ENCODE measurements around the gene DENND1A.

Gene DENND1A

GRCh38 chr9:123812984-123813383, 116.9 kb downstream of the DENND1A start:
- no peak for DNase-seq

DNA sequence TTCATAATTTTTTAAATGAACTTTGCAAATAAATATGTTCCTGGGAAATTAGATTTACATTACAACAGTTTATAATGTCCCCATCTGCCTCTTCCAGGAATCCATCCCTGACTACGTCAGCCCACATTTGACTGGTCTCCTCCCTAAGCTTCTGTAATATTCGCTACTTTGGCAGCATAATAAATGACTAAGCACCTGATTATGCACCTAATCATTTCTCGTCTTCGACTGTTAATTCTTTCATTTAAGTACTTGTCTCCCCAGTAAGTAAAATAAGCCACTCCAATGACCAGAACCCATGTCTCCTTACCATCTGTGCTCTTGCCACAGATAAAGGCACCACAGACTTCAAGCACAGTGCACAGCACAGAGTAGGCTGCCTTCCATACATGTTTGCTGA, 122.7 kb downstream of the DENND1A start:
- DNase-seq = no peak

DNA sequence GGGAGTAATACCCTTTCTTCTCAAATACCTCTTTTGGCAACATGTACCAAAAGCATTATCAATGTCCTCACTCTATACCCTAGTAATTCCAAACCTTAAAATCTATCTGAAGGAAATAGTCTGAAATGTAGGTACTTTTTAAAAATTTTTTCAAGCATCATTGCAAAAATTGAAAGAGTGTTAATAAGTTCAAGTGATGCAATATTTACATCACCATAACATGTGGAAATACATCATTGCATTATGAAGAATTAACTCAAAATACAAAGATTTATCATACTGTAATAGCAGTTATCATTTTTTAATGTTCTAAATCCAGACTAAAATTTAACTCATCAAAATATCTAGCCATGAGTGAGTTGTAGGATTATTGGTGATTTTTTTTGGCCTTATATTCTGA, 123.1 kb downstream of the DENND1A start:
- DNase-seq = no peak

- DNase-seq = no peak
Measured at GRCh38 chr9:123798195-123798594, 131.7 kb downstream of the DENND1A start.

GRCh38 chr9:123796618-123797484, 133.1 kb downstream of the DENND1A start:
- DNase-seq = no peak

- DNase-seq = no peak
Measured at GRCh38 chr9:123796094-123796493, 133.8 kb downstream of the DENND1A start.

- no peak for DNase-seq
Measured at GRCh38 chr9:123795336-123795735, 134.6 kb downstream of the DENND1A start.

DNA sequence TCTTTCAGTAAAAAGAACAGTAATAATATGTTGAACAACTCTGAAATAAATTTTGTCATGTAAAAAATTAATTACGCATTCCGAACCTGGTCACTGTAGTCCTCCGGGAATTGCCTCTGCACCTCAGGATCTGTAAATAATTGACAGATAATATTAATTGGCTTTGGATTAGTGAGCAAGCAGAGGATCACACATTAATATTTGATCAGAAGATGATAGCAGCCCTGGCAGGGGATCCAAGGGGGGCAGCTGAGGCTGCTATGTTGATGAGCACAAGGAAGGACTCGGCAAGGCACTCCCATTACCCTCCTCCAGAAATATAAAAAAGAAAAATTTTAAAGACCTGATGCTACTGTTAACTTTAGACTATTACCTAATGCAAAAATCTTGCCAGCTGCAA, 137.4 kb downstream of the DENND1A start:
- no peak for DNase-seq

GRCh38 chr9:123789554-123790292, 140.2 kb downstream of the DENND1A start:
- DNase-seq = no peak

DNA sequence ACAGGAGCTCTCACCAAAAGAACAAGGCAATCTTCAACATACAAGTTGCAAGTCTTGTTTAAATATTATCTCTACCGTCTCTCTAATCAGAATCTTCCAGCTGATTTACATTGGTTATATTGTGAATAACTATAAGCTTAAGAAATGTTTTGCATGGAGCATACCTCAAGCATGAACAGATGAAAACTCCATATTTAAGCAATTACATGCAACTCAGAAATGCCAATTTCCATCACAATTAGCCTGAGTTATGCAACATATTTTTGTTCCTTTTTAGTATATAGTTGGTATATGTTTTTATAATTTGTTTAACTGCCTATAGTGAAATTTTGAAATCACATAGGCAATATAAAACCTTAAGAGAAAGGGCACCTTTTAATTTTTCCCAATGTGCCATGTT, 142.5 kb downstream of the DENND1A start:
- no peak for DNase-seq

DNA sequence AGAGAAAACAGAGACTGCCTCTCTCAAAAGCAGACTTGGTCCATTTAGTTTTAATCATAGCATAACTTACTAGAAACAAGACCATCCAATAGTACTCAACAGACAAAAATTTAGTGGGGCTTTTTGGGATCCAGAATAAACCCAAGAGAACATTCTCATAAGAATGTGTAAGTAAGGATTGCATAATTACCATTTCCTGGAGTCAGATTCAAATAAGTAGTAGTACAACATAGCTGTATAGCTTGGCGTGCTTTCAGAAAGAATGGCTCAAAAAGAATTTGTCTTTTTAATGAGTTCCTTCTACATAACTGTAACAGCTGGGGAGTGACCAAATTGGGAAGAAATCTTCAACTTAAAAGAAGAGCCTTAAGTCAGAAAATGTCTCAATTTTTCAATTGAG, 145.4 kb downstream of the DENND1A start:
- DNase-seq = no peak

- no peak for DNase-seq
Measured at GRCh38 chr9:123778232-123778902, 151.6 kb downstream of the DENND1A start.

GRCh38 chr9:123776708-123777537, 153.0 kb downstream of the DENND1A start:
- DNase-seq = no peak

GRCh38 chr9:123775289-123776284, 154.3 kb downstream of the DENND1A start:
- no peak for DNase-seq

DNA sequence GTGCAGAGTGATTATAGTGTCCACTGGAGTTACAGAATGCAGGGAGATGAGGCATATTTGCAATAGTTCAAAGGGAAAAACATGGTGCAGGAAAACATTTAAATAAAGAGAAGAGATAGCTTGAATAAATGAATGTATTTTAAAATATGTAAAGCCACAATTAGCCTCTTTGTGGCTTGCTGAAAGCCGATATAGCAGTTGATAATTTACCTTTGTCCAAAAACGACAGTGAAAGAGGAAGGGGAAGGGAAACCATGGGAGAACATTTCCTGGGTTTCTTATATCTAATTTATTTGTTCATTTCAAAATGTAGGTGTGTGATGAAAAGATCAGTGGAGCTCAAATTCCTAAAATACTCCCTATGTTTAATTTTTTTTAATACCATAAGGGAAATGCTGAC, 156.1 kb downstream of the DENND1A start:
- DNase-seq = no peak

DNA sequence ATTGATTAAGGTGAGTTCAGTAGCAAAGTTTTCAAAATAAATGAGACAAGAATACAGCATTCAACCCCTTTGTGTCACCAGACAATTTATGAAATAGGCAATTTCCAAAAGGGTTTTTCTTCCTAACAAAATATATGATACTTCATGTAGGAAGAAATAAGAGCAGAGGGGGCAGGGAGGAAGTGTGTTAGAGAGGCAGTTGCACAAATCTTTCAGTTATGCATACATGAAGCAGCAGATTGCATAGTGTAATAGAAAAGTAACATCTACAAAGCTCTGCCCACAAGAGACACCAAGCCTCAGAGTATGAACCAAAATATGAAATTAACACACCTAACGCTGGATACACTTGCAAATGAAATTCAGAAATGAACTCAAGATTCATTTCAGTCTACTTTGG, 157.0 kb downstream of the DENND1A start:
- DNase-seq = no peak

- DNase-seq = no peak
Measured at GRCh38 chr9:123772374-123772773, 157.6 kb downstream of the DENND1A start.

DNA sequence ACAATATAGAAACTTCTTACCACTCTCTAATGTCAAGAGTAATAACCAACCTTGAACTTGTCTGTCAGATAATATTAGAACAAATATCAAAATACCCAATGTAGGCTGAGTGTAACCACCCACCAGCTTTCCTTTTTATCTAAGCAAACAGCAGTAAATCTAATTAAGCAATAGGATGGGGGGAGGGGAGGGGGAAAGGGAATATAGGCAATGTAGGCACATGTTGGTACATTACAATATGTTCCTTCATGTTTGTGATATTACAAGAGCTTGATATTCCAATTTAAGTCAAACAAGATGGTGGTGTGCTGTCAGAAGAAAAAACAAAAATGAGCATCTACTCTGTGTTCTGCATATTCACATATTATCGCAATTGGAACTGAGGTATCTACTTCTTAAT, 158.2 kb downstream of the DENND1A start:
- no peak for DNase-seq

DNA sequence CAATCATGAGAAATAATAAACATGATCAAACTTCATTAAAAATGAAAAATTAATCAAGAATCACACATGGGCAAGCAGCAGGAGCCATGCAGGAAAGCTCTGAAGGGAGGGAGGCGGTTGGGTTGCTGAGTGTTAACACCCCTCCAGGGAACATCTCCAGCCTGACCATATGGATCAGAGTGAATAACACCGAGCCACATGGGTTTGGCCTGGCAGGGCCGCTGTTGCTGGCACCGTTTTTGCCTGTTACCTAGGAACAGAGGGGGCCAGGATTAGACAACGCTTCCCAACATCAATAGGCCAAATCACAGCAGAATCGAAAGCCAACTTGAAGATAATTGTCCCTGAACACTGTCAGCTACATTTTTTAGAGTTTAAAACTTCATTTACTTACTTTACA, 160.2 kb downstream of the DENND1A start:
- no peak for DNase-seq

- no peak for DNase-seq
Measured at GRCh38 chr9:123763910-123764588, 165.9 kb downstream of the DENND1A start.

Measured in stimulated activated CD4-positive, alpha-beta T cell treated with anti-CD3 and anti-CD28 coated beads, Interleukin-15, amount 100 ng/mL, for 24 hours (primary cell).